NB4 (cell line): Measurements from ENCODE around the gene KIAA0319L.
"Not testable (repeated sequence)": the region's sequence is repeated elsewhere in the genome, so short reads cannot be mapped to it uniquely, and the experiment has no call there.

Experiments
- DNase-seq: peaks from one replicate; pipeline ENCODE4 v3.0.0; 2010; ENCODE audit warnings: low read depth
- H3K4me3 ChIP-seq: one replicate; pipeline ENCODE4 v1.5.1; 2011; ENCODE audit warnings: mild to moderate bottlenecking, low read depth, low read length, moderate library complexity
- MYC ChIP-seq: IDR thresholded peaks from 2 replicates; pipeline ENCODE4 v1.6.1; 2011; ENCODE audit warnings: low read depth, low read length
- POLR2A ChIP-seq: IDR thresholded peaks from 2 replicates; pipeline ENCODE4 v1.6.1; 2011; ENCODE audit warnings: mild to moderate bottlenecking; ENCODE audit not compliant: insufficient read length; ENCODE audit errors: extremely low read depth
- TF ChIP-seq, protein P1 (sequence below): IDR thresholded peaks from one replicate; pipeline ENCODE4 v1.5.1; 2012; ENCODE audit warnings: low read depth, low read length
- TF ChIP-seq, protein P2 (sequence below): IDR thresholded peaks from 2 replicates; pipeline ENCODE4 v1.6.1; 2011; ENCODE audit warnings: low read depth, low read length

The KIAA0319L gene

DNA sequence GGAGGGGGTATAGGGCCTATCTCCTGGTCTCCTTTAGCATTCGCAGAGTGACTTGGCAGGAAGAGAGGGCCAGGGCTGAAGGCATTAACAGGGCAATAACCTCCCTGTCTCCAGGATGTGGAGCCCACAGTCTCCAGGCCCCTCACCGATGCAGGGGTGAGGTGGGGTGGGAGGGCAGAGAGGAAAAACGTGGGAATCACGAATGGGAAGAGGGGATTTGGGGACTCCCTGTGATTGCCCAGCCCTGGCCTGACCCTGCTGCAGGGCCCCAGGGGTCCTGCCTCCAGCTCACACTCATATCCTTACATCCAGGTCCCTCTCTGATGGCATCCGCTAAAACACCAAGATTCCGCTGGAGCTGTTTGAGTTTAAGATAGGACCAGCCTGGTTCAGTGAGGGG is 30.5 kb upstream of the KIAA0319L start:
- TF ChIP-seq, protein P1, sequence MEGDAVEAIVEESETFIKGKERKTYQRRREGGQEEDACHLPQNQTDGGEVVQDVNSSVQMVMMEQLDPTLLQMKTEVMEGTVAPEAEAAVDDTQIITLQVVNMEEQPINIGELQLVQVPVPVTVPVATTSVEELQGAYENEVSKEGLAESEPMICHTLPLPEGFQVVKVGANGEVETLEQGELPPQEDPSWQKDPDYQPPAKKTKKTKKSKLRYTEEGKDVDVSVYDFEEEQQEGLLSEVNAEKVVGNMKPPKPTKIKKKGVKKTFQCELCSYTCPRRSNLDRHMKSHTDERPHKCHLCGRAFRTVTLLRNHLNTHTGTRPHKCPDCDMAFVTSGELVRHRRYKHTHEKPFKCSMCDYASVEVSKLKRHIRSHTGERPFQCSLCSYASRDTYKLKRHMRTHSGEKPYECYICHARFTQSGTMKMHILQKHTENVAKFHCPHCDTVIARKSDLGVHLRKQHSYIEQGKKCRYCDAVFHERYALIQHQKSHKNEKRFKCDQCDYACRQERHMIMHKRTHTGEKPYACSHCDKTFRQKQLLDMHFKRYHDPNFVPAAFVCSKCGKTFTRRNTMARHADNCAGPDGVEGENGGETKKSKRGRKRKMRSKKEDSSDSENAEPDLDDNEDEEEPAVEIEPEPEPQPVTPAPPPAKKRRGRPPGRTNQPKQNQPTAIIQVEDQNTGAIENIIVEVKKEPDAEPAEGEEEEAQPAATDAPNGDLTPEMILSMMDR, result no peak
- TF ChIP-seq, protein P2, sequence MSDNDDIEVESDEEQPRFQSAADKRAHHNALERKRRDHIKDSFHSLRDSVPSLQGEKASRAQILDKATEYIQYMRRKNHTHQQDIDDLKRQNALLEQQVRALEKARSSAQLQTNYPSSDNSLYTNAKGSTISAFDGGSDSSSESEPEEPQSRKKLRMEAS, result no peak
- TF ChIP-seq POLR2A (no peak), MYC (no peak)
- DNase-seq, result no peak
- no peak overlapping the region for H3K4me3 ChIP-seq

DNA sequence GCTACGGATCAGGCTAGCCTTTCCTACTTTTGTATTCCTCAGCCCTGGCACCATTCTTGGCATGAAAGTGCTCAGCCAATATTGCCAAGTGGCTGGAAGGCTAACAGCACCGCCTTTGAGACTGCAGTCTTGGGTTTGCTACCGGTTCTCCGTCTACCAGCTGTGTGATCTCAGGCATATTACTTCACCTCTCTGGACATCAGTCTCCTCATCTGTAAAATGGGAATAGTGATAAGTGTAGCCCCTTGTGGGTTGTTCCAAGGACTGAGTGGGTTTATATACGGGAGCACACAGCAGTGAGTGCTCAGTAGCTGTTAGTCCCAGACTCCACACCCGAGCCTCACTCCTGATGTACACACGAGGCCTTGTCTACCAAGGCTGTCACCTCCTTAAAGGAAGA is 29.6 kb upstream of the KIAA0319L start:
- no peak overlapping the region for H3K4me3 ChIP-seq
- no peak for DNase-seq
- no peak for TF ChIP-seq POLR2A
- TF ChIP-seq, protein P2, result no peak
- TF ChIP-seq MYC, result no peak
- TF ChIP-seq, protein P1, result no peak

DNA sequence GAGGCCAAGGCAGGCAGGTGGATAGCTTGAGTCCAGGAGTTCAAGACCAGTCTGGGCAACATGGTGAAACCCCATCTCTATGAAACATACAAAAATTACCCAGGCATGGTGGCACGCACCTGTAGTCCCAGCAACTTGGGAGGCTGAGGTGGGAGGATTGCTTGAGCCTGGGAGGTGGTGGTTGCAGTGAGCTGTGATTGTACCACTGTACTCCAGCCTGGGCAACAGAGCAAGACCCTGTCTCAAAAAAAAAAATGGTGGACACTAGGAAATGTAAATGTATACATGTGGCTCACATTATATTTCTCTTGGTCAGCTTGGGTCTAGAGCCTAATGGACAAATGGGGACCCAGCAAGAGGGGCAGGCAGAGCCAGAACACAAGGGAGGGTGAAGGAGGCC is 28.6 kb upstream of the KIAA0319L start:
- not testable (repeated sequence) for DNase-seq, H3K4me3 ChIP-seq

DNA sequence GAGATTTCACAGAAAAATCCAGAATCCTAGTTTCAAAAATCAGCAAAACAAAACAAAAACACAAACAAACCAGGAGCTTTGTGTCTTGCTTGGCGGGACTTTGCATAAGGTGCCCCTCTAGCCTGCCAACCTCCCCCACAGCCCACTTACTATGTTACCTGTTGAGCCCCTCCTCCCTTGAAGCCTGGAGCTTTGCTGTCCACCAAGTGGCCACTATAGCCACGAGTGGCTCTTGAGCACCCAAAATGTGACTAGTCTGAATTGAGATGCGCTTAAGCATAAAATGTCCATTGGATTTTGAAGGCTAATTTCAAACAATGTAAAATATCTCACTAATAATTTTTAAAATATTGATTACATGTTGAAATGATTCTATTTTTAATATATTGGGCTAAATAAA is 28.1 kb upstream of the KIAA0319L start:
- no peak overlapping the region for H3K4me3 ChIP-seq
- TF ChIP-seq, protein P2, result no peak
- TF ChIP-seq POLR2A (no peak), MYC (no peak)
- TF ChIP-seq, protein P1, result no peak
- DNase-seq, result no peak

DNA sequence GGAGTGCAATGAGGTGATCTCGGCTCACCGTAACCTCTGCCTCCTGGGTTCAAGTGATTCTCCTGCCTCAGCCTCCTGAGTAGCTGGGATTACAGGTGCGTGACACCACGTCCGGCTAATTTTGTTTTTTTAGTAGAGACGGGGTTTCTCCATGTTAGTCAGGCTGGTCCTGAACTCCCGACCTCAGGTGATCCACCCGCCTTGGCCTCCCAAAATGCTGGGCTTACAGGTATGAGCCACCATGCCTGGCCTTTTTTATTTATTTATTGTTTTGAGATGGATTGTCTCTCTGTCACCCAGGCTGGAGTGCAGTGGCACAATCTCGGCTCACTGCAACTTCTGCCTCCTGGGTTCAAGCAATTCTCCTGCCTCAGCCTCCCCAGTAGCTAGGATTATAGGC is 24.4 kb upstream of the KIAA0319L start:
- not testable (repeated sequence) for DNase-seq, H3K4me3 ChIP-seq

DNA sequence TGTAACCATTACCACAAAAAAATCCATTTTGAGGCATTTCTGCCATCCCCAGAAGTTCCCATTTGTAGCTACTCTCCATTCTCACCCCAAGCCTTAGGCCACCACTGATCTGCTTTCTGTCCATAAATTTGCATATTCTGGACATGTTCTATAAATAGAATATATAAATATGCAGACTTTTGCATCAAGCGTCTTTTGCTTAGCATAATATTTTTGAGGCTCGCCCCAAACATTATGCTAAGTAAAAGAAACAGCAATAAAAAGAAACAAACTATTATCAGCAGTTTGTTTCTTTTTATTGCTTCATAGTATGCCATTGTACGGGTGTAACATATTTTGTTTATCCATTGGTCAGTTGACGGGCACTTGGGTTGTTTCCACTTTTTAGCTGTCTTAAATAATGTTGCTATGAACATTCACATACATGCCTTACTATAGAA is 23.8 kb upstream of the KIAA0319L start:
- no peak for TF ChIP-seq POLR2A
- no peak for DNase-seq
- no peak overlapping the region for H3K4me3 ChIP-seq

DNA sequence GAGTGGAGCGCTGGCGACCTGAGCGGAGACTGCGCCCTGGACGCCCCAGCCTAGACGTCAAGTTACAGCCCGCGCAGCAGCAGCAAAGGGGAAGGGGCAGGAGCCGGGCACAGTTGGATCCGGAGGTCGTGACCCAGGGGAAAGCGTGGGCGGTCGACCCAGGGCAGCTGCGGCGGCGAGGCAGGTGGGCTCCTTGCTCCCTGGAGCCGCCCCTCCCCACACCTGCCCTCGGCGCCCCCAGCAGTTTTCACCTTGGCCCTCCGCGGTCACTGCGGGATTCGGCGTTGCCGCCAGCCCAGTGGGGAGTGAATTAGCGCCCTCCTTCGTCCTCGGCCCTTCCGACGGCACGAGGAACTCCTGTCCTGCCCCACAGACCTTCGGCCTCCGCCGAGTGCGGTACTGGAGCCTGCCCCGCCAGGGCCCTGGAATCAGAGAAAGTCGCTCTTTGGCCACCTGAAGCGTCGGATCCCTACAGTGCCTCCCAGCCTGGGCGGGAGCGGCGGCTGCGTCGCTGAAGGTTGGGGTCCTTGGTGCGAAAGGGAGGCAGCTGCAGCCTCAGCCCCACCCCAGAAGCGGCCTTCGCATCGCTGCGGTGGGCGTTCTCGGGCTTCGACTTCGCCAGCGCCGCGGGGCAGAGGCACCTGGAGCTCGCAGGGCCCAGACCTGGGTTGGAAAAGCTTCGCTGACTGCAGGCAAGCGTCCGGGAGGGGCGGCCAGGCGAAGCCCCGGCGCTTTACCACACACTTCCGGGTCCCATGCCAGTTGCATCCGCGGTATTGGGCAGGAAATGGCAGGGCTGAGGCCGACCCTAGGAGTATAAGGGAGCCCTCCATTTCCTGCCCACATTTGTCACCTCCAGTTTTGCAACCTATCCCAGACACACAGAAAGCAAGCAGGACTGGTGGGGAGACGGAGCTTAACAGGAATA is 20.1 kb upstream of the KIAA0319L start:
- H3K4me3 ChIP-seq, result peak overlapping the region; percentile 75
- peak; percentile 93 for DNase-seq
- peak; percentile 63 for TF ChIP-seq POLR2A
- TF ChIP-seq, protein P2, result peak; percentile 52
- TF ChIP-seq, protein P1, result no peak
- TF ChIP-seq MYC, result peak; percentile 73

DNA sequence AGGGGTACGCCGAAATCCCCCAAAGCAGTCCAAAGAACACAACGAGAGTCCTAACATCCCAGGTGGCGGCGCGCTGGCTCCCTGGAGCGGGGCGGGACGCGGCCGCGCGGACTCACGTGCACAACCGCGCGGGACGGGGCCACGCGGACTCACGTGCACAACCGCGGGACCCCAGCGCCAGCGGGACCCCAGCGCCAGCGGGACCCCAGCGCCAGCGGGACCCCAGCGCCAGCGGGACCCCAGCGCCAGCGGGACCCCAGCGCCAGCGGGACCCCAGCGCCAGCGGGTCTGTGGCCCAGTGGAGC is 19.5 kb upstream of the KIAA0319L start:
- peak; percentile 47 for DNase-seq
- H3K4me3 ChIP-seq, result peak overlapping the region; percentile 75
